Immature natural killer cell (primary cell): Measurements from ENCODE around the gene GADD45B. TPM values are rescaled to one million over a fixed set of nuclear protein-coding genes. Genes with fewer than 3 reads are reported as not detected.
A peak's percentile ranks its signal among the peaks of the same experiment; 100 is the strongest.
"Not testable (repeated sequence)": the region's sequence is repeated elsewhere in the genome, so short reads cannot be mapped to it uniquely, and the experiment has no call there.

Source experiments
- DNase-seq, 3 donors: peaks; one replicate each; pipeline ENCODE4 v3.0.0; 2022; ENCODE audit warnings: mixed read lengths in 1 of 3
- H3K27ac Mint-ChIP-seq, 6 donors: one replicate each; pipeline ENCODE4 v1.8.0; 2020; ENCODE audit warnings: mixed read lengths in 6 of 6, mild to moderate bottlenecking in 5 of 6, inconsistent platforms in 4 of 6, moderate library complexity in 3 of 6
- H3K27me3 Mint-ChIP-seq, 3 donors: one replicate each; pipeline ENCODE4 v1.8.0; 2020 to 2021; ENCODE audit warnings: low read depth in 3 of 3, mild to moderate bottlenecking in 3 of 3, mixed read lengths in 3 of 3, moderate library complexity in 3 of 3, inconsistent platforms in 1 of 3
- H3K36me3 Mint-ChIP-seq, 3 donors: one replicate each; pipeline ENCODE4 v1.8.0; 2020; ENCODE audit warnings: mixed read lengths in 3 of 3, inconsistent platforms in 2 of 3, mild to moderate bottlenecking in 2 of 3
- H3K4me1 Mint-ChIP-seq, 2 donors: one replicate each; pipeline ENCODE4 v1.8.0; 2020; ENCODE audit warnings: inconsistent platforms in 2 of 2, mild to moderate bottlenecking in 2 of 2, mixed read lengths in 2 of 2, moderate library complexity in 1 of 2
- H3K4me3 Mint-ChIP-seq, 5 donors: one replicate each; pipeline ENCODE4 v1.8.0; 2020; ENCODE audit warnings: mild to moderate bottlenecking in 5 of 5, mixed read lengths in 5 of 5, inconsistent platforms in 3 of 5, moderate library complexity in 3 of 5
- H3K9me3 Mint-ChIP-seq, 6 donors: one replicate each; pipeline ENCODE4 v1.8.0; 2020; ENCODE audit warnings: mild to moderate bottlenecking in 6 of 6, mixed read lengths in 6 of 6, inconsistent platforms in 4 of 6, moderate library complexity in 3 of 6
- polyA plus RNA-seq, 3 donors: library from polyadenylated mRNA; unstranded; fragments of 300-500 nt; fragmentation: Illumina TruSeq; gene quantifications; one replicate each; pipeline ENCODE4 v1.2.3, GENCODE V29; 2021

Gene GADD45B
- polyA plus RNA-seq, 3 donors from 2014 or later = 68.0 to 105 (median 72.9) TPM

DNA sequence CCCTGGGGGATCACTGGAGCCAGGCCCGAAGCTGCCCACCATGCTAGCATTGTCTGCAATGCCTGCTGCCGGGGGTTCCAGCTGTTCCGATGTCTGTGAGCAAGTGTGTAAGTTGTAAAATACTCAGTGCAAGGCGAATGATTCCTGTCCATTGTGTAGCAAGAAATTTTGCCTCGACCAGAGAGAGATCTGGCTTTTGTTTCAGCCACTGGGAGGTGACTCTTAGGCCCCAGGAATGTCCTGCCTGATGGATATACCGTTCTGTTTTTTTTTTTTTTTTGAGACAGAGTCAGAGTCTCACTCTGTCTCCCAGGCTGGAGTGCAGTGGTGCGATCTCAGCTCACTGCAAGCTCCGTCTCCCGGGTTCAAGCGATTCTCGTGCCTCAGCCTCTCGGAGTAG lies 7.3 kb upstream of the GADD45B start:
- H3K4me1 Mint-ChIP-seq = no peaks in the 10 kb centered on the region
- no peak for DNase-seq
- H3K36me3 Mint-ChIP-seq = no peaks in the 10 kb centered on the region
- no peak overlapping the region for H3K27ac Mint-ChIP-seq
- H3K9me3 Mint-ChIP-seq = no peaks in the 10 kb centered on the region
- H3K27me3 Mint-ChIP-seq = peaks cover 0 to 5% (median under 1%) of the 10 kb centered on the region in 3 donors
- no peak overlapping the region for H3K4me3 Mint-ChIP-seq

DNA sequence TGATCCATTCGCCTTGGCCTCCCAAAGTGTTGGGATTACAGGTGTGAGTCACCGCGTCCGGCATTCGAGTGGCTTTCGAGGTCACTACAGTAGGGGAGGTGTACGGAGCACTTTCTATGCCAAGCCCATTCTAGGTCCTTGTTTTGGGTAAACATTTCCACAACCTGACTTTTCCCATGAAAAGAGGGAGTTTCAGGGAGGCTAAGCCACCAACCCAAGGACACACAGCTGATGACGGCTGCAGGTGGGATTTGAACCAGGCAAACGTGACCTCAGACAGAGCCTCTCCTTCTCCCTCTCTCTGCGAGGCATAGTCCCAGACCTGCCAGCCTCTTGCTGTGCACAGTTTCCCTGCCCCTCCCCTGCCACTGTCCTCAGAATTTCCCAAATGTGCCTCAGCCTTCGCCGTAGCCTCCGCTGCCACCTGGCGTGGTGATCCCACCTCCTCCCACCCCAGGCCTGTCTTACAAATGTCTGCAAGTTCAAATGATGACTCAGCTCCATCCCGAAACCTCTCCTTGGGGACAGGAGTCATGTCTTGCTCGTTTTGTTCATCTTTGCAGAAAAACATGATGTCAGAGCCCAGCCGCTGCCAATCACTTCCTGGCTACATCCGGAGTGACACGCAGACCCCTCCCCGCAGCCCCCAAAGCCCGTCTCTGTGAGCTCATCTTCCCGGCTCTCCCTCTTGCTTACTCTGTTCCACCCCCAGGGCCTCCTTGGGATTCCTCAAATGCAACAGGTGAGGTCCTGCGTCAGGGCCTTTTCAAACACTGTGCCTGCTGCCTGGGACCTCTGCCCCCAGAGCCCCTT lies 6.6 kb upstream of the GADD45B start:
- no peak overlapping the region for H3K4me3 Mint-ChIP-seq
- H3K27me3 Mint-ChIP-seq = peaks cover 0 to 7% (median 3%) of the 10 kb centered on the region in 3 donors
- no peak overlapping the region for H3K27ac Mint-ChIP-seq
- no peaks in the 10 kb centered on the region for H3K4me1 Mint-ChIP-seq
- DNase-seq = no peak
- H3K9me3 Mint-ChIP-seq = no peaks in the 10 kb centered on the region
- H3K36me3 Mint-ChIP-seq = no peaks in the 10 kb centered on the region

DNA sequence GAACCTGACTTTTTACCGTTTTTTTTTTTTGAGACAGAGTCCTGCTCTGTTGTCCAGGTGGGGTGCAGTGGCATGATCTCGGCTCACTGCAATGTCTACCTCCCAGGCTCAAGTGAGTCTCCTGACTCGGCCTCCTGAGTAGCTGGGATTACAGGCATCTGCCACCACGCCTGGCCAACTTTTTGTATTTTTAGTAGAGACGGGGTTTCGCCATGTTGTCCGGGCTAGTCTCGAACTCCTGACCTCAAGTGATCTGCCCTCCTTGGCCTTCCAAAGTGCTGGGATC lies 6.1 kb upstream of the GADD45B start:
- H3K27ac Mint-ChIP-seq, H3K36me3 Mint-ChIP-seq, DNase-seq, H3K4me1 Mint-ChIP-seq, H3K4me3 Mint-ChIP-seq, H3K27me3 Mint-ChIP-seq, H3K9me3 Mint-ChIP-seq: not testable (repeated sequence)

DNA sequence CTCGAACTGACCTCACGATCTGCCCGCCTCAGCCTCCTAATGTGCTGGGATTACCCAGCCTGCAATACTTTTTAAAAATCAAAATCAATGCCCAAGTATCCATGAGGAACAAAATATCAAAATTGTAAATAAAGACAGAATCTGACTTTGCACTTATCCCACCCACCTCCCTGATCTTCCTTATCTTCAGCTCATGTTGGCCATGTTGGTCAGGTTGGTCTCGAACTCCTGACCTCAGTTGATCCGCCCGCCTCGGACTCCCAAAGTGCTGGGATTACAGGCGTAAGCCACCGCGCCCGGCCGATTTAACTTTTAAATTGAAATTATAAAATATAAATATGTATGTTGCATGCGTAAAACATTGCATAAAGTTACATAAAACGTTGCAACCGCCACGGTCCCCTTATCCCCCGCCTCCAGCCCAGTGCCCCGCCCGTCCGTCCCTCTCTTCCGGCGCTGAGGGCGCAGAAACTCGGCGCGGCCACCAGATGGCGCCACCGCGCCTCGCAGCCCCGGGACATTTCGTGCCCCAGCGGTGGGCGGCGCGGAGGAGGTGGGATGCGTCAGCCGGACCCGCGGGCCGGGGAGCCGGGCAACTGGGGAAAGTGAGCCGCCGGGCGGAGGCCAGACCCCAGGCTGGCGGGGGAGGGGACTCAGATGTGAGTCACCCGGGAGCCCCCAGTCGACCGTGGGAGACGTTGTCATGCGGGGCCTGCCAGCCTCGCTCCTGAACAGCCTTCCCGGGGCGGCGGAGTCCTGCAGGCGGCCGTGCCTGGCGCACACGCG lies 1.5 kb upstream of the GADD45B start:
- Mint-ChIP-seq H3K4me1 (peaks cover 15 to 28% of the 10 kb centered on the region in 2 donors), H3K27me3 (peaks cover 18 to 37% (median 32%) of the 10 kb centered on the region in 3 donors), H3K27ac (peak overlapping the region; percentile 31 to 86 (median 76)), H3K36me3 (peaks cover 0 to 10% (median 0%) of the 10 kb centered on the region in 3 donors), H3K9me3 (no peaks in the 10 kb centered on the region), H3K4me3 (peak overlapping the region; percentile 79 to 87 (median 84))
- peak; percentile 85 to 88 (median 86) for DNase-seq

DNA sequence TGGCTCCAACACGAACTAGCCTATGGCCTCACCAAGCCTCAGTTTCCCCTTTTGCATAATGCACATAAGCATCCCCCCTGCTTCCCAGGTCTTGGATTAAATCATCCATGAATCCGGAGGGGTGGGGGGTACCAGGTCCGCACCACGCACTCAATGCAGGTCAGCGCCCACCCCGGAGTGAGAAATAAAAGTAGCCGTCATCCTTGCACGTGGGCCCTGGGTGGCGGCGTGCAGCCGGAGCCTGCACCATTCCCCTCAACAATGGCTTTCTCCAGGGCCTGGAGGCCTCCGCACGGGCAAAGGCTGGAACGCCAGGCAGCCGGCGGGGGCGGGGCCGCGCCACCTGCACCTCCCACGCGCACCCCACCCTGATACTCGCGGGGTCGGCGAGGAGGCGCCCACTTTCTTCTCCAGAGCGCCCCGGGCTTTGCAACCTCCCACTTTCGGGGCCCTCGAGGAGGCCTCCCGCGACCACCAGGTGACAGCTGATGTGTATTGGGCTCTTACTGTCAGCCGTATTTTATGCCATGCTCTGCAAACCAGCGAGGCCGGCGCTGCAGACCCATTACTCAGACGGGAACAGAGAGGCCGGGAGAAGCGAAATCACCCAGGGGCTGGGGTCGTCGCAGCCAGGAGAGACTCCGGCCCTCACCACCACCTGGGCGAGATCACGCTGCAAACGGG lies 767 bp upstream of the GADD45B start:
- Mint-ChIP-seq H3K36me3 (peaks cover 0 to 10% (median 0%) of the 10 kb centered on the region in 3 donors), H3K4me1 (peaks cover 15 to 36% of the 10 kb centered on the region in 2 donors), H3K4me3 (peak overlapping the region; percentile 79 to 87 (median 84)), H3K9me3 (no peaks in the 10 kb centered on the region), H3K27me3 (peaks cover 18 to 37% (median 30%) of the 10 kb centered on the region in 3 donors), H3K27ac (peak overlapping the region; percentile 36 to 88 (median 82))
- peak in 2 of 3 donors; percentile 42 to 51 for DNase-seq

DNA sequence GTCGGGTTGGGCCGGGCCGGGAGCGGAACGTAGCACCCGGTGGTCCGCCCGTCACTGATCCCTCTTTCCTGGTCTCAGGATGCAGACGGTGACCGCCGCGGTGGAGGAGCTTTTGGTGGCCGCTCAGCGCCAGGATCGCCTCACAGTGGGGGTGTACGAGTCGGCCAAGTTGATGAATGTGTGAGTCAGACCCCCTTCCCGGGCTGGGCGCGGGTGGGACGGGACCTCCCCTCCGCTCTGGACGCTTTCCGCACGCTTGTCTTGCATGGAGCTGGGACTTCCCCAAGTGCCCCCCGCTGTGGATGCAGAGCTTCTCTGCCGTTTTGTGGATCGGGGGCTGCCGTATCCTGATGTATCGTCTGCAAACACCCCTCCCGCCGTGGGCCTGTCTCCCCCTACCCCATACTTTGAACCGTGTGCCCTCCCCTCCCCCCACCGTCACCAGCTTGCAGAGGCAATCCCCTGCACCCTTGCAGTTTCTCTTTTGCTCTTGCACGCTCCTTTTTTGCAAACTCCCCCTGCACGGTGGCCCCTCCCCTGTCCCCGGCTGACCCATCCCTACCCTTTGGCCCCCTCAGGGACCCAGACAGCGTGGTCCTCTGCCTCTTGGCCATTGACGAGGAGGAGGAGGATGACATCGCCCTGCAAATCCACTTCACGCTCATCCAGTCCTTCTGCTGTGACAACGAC lies 669 bp downstream of the GADD45B start:
- H3K4me1 Mint-ChIP-seq = peaks cover 15 to 36% of the 10 kb centered on the region in 2 donors
- H3K27ac Mint-ChIP-seq = peak overlapping the region; percentile 86 to 96 (median 94)
- no peaks in the 10 kb centered on the region for H3K9me3 Mint-ChIP-seq
- peaks cover 18 to 37% (median 30%) of the 10 kb centered on the region in 3 donors for H3K27me3 Mint-ChIP-seq
- peaks cover 0 to 10% (median 0%) of the 10 kb centered on the region in 3 donors for H3K36me3 Mint-ChIP-seq
- peak; percentile 64 to 66 (median 65) for DNase-seq
- peak overlapping the region; percentile 96 to 100 (median 99) for H3K4me3 Mint-ChIP-seq

DNA sequence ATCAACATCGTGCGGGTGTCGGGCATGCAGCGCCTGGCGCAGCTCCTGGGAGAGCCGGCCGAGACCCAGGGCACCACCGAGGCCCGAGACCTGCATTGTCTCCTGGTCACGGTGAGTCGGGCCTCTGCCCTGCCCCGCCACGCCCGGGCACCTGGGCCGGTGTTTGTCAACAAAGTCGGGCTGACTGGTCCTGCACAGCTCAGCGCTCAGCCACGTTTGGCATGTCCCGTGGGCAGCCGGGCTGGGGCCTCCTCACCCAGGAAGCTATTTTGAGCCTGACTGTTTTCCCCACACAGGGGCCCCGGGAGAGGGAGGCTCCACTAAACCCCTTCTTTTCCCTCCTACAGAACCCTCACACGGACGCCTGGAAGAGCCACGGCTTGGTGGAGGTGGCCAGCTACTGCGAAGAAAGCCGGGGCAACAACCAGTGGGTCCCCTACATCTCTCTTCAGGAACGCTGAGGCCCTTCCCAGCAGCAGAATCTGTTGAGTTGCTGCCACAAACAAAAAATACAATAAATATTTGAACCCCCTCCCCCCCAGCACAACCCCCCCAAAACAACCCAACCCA lies 1.3 kb downstream of the GADD45B start:
- H3K4me3 Mint-ChIP-seq = peak overlapping the region; percentile 96 to 100 (median 99)
- peaks cover 15 to 36% of the 10 kb centered on the region in 2 donors for H3K4me1 Mint-ChIP-seq
- peaks cover 0 to 10% (median 0%) of the 10 kb centered on the region in 3 donors for H3K36me3 Mint-ChIP-seq
- peaks cover 18 to 37% (median 30%) of the 10 kb centered on the region in 3 donors for H3K27me3 Mint-ChIP-seq
- no peak for DNase-seq
- peak overlapping the region; percentile 86 to 96 (median 94) for H3K27ac Mint-ChIP-seq
- H3K9me3 Mint-ChIP-seq = no peaks in the 10 kb centered on the region

DNA sequence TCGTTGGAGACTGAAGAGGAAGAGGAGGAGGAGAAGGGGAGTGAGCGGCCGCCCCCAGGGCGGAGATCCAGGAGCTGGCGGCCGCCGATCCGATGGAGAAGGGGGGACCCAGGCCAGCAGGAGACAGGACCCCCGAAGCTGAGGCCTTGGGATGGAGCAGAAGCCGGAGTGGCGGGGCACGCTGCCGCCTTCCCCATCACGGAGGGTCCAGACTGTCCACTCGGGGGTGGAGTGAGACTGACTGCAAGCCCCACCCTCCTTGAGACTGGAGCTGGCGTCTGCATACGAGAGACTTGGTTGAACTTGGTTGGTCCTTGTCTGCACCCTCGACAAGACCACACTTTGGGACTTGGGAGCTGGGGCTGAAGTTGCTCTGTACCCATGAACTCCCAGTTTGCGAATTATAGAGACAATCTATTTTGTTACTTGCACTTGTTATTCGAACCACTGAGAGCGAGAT lies 1.8 kb downstream of the GADD45B start:
- peak overlapping the region; percentile 86 to 95 (median 94) for H3K27ac Mint-ChIP-seq
- peak overlapping the region; percentile 96 to 100 (median 99) for H3K4me3 Mint-ChIP-seq
- peak in 2 of 3 donors; percentile 30 to 36 for DNase-seq
- no peaks in the 10 kb centered on the region for H3K9me3 Mint-ChIP-seq
- H3K36me3 Mint-ChIP-seq = peaks cover 0 to 10% (median 0%) of the 10 kb centered on the region in 3 donors
- H3K27me3 Mint-ChIP-seq = peaks cover 18 to 37% (median 29%) of the 10 kb centered on the region in 3 donors
- peaks cover 15 to 36% of the 10 kb centered on the region in 2 donors for H3K4me1 Mint-ChIP-seq

DNA sequence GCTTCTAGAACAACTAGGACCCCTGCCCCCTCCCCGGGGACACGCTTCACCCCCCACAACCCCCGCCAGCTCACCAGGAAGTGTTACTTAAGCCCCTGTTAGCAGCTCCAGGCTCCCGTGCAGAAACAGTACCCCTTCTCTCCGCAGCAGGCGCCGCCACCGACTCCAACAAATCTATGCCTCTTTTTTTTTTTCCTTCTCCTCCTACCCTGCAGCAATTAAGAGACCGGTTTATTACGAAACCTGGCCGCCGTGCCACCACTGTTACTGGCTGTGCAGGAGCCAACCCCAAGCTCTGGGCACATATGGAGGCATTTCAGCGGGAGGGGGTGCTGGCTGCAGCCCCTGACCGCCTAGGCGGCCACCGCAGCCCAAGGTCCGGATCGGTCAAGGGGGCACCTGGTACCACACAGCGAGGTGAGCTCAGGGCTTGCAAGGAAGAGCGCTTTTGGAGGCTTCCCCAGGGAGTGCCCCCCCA lies 2.4 kb downstream of the GADD45B start:
- peak; percentile 48 to 63 (median 61) for DNase-seq
- H3K9me3 Mint-ChIP-seq = no peaks in the 10 kb centered on the region
- peak overlapping the region; percentile 96 to 100 (median 99) for H3K4me3 Mint-ChIP-seq
- H3K36me3 Mint-ChIP-seq = peaks cover 0 to 10% (median 0%) of the 10 kb centered on the region in 3 donors
- peaks cover 18 to 37% (median 28%) of the 10 kb centered on the region in 3 donors for H3K27me3 Mint-ChIP-seq
- H3K27ac Mint-ChIP-seq = peak overlapping the region; percentile 86 to 95 (median 94)
- peaks cover 15 to 36% of the 10 kb centered on the region in 2 donors for H3K4me1 Mint-ChIP-seq

DNA sequence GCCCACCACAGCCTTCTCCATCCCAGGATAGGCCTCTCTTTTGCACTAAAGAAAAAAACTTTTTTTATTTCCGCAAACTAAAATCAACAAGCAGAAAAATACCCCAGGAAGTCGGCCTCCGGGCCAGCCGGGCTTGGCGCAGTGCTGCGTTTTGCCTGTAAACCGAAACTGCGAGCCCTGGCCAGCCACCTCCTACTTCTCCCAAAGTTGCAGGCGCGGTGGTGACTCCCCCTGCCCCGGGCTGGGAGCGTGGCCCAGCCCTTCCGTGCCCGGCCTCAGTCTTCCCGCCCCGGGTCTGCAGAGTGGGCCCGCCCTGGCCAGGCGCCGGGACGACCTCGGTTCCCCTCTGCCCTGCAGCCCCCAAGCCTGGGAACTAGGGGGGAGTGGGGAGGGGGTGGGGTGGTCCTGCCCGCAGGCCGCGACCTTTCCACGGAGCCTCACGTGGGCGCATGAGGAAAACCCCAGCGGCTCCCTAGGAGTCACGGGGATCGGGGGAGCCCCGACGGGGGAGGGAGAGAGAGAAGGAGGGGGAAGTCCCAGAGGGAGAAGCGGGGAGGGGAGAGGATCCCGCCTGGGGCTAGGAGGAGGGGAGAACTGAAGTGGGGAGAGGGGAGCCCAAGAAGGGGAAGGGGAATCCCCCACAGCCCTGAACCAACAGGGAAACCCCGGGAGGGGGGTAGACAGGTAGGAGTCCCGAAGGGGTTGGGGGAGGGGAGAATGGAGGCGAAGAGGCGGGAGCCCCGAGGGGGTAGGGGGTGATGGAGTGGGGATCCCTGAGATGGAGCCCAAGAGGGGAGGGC lies 3.0 kb downstream of the GADD45B start:
- Mint-ChIP-seq H3K36me3 (peaks cover 0 to 10% (median 3%) of the 10 kb centered on the region in 3 donors), H3K9me3 (peaks cover 0 to 4% (median 0%) of the 10 kb centered on the region in 6 donors), H3K27ac (peak overlapping the region; percentile 86 to 95 (median 94)), H3K4me1 (peaks cover 15 to 36% of the 10 kb centered on the region in 2 donors), H3K27me3 (peaks cover 18 to 33% (median 26%) of the 10 kb centered on the region in 3 donors), H3K4me3 (peak overlapping the region; percentile 96 to 100 (median 99))
- DNase-seq = peak; percentile 66 to 70 (median 67)

DNA sequence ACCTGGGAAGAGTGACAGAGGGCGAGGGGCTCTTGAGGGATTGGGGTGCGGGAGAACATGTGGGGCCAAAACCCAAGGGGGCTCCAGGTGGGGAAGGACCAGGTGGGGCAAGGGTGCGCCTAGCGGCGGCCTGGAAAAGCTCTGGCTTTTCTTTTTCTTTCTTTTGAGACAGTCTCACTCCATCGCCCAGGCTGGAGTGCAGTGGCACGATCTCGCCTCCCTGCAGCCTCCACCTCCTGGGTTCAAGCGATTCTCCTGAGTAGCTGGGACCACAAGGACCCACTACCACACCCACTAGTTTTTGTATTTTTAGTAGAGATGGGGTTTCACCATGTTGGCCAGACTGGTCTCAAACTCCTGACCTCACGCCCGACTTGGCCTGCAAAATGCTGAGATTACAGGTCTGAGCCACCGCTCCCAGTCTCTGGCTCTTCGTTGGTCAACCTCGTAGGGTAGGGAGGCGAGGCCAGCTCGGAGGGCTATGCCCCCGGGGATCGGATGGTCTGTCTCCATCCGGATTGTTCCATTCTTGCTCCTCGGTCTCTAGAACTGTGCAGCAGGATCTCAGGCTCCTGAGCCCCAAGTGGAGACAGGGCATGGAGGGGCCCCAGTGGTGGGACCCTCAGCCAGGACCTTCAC lies 3.7 kb downstream of the GADD45B start:
- H3K27ac Mint-ChIP-seq = peak overlapping the region in 5 of 6 donors; percentile 59 to 91 (median 69)
- peaks cover 0 to 10% (median 4%) of the 10 kb centered on the region in 3 donors for H3K36me3 Mint-ChIP-seq
- H3K4me3 Mint-ChIP-seq = peak overlapping the region; percentile 75 to 100 (median 96)
- DNase-seq = no peak
- H3K9me3 Mint-ChIP-seq = peaks cover 0 to 5% (median 0%) of the 10 kb centered on the region in 6 donors
- peaks cover 15 to 36% of the 10 kb centered on the region in 2 donors for H3K4me1 Mint-ChIP-seq
- H3K27me3 Mint-ChIP-seq = peaks cover 18 to 32% (median 26%) of the 10 kb centered on the region in 3 donors
